Mesenchymal stem cell (in vitro differentiated cells and primary cell): ENCODE data around the gene COL4A2.
A peak's percentile ranks its signal among the peaks of the same experiment; 100 is the strongest.

Experiments
- DNase-seq: peaks from one replicate; pipeline ENCODE4 v3.0.0-alpha.2; 2013
- H2AFZ ChIP-seq: one replicate; pipeline ENCODE4 v1.6.1; 2013; ENCODE audit warnings: low read depth, mild to moderate bottlenecking, control low read depth, inconsistent platforms, low read length, moderate library complexity
- H2AK5ac ChIP-seq: 2 replicates; pipeline ENCODE4 v1.6.1; 2013; ENCODE audit warnings: low read length, moderate library complexity, mild to moderate bottlenecking, inconsistent platforms; ENCODE audit not compliant: severe bottlenecking
- H2BK120ac ChIP-seq: one replicate; pipeline ENCODE4 v1.6.1; 2013; ENCODE audit warnings: low read depth, mild to moderate bottlenecking, inconsistent platforms, low read length, moderate library complexity
- H2BK12ac ChIP-seq, 2 experiments: one replicate each; pipeline ENCODE4 v1.6.1; 2013; ENCODE audit warnings: inconsistent platforms in 2 of 2, low read length in 2 of 2, mild to moderate bottlenecking in 2 of 2, moderate library complexity in 2 of 2, control low read depth in 1 of 2
- H2BK15ac ChIP-seq: one replicate; pipeline ENCODE4 v1.6.1; 2013; ENCODE audit warnings: mild to moderate bottlenecking, low read depth, inconsistent platforms; ENCODE audit not compliant: poor library complexity, severe bottlenecking
- H2BK5ac ChIP-seq: 2 replicates; pipeline ENCODE4 v1.6.1; 2013; ENCODE audit warnings: low read depth, mild to moderate bottlenecking, low read length, control low read depth, inconsistent platforms; ENCODE audit not compliant: poor library complexity, severe bottlenecking
- H3K14ac ChIP-seq, 2 experiments: one replicate each; pipeline ENCODE4 v1.6.1; 2013; ENCODE audit warnings: inconsistent platforms in 2 of 2, low read length in 2 of 2, control low read depth in 1 of 2, mild to moderate bottlenecking in 1 of 2, moderate library complexity in 1 of 2
- H3K18ac ChIP-seq, 2 experiments: one replicate each; pipeline ENCODE4 v1.6.1; 2013; ENCODE audit warnings: inconsistent platforms in 2 of 2, low read length in 2 of 2, control low read depth in 1 of 2, low read depth in 1 of 2, mild to moderate bottlenecking in 1 of 2
- H3K23ac ChIP-seq, 2 experiments: one replicate each; pipeline ENCODE4 v1.6.1; 2013; ENCODE audit warnings: inconsistent platforms in 2 of 2, low read length in 2 of 2, mild to moderate bottlenecking in 2 of 2, moderate library complexity in 2 of 2, control low read depth in 1 of 2
- H3K27ac ChIP-seq: 2 replicates; pipeline ENCODE4 v1.5.1; 2013; ENCODE audit warnings: mild to moderate bottlenecking, moderate library complexity, low read length, control low read depth, inconsistent platforms; ENCODE audit not compliant: poor library complexity, severe bottlenecking
- H3K27me3 ChIP-seq, 2 experiments: 2 replicates each; pipeline versions ENCODE4 v1.6.1 to v1.7.0; 2013; ENCODE audit warnings: low read length in 2 of 2, mild to moderate bottlenecking in 2 of 2, moderate library complexity in 2 of 2, control low read depth in 1 of 2, inconsistent platforms in 1 of 2; ENCODE audit not compliant: control insufficient read depth in 1 of 2, insufficient read depth in 1 of 2
- H3K36me3 ChIP-seq, 2 experiments: 2 replicates each; pipeline versions ENCODE4 v1.6.1 to v1.7.0; 2013; ENCODE audit warnings: low read length in 2 of 2, control low read depth in 1 of 2, inconsistent platforms in 1 of 2, low read depth in 1 of 2, mild to moderate bottlenecking in 1 of 2; ENCODE audit not compliant: insufficient read depth in 2 of 2, control insufficient read depth in 1 of 2
- H3K4ac ChIP-seq, 2 experiments: one replicate each; pipeline ENCODE4 v1.6.1; 2013; ENCODE audit warnings: inconsistent platforms in 2 of 2, low read length in 2 of 2, mild to moderate bottlenecking in 2 of 2, moderate library complexity in 2 of 2, control low read depth in 1 of 2, low read depth in 1 of 2
- H3K4me1 ChIP-seq: 2 replicates; pipeline ENCODE4 v1.6.1; 2013; ENCODE audit warnings: low read depth, low read length, control low read depth; ENCODE audit not compliant: control insufficient read depth, insufficient read depth
- H3K4me2 ChIP-seq: 2 replicates; pipeline ENCODE4 v1.6.1; 2013; ENCODE audit warnings: low read length, mild to moderate bottlenecking, inconsistent platforms; ENCODE audit not compliant: poor library complexity, severe bottlenecking
- H3K4me3 ChIP-seq, 2 experiments: 2 replicates each; pipeline versions ENCODE4 v1.5.1 to v1.7.0; 2013; ENCODE audit warnings: low read length in 2 of 2, mild to moderate bottlenecking in 2 of 2, control low read depth in 1 of 2, low read depth in 1 of 2; ENCODE audit not compliant: insufficient read depth in 1 of 2
- H3K79me1 ChIP-seq: replicated peaks from 2 replicates; pipeline ENCODE4 v1.6.1; 2013; ENCODE audit warnings: mild to moderate bottlenecking, control low read depth, low read length, inconsistent platforms; ENCODE audit not compliant: poor library complexity, severe bottlenecking
- H3K9ac ChIP-seq: 2 replicates; pipeline ENCODE4 v1.7.0; 2013; ENCODE audit warnings: mild to moderate bottlenecking, low read length, moderate library complexity
- H3K9me3 ChIP-seq: 2 replicates; pipeline ENCODE4 v1.7.0; 2013; ENCODE audit warnings: mild to moderate bottlenecking, low read length; ENCODE audit not compliant: control insufficient read depth
- H4K8ac ChIP-seq: one replicate; pipeline ENCODE4 v1.6.1; 2013; ENCODE audit warnings: inconsistent platforms, mild to moderate bottlenecking, low read length, moderate library complexity
- H4K91ac ChIP-seq: one replicate; pipeline ENCODE4 v1.6.1; 2013; ENCODE audit warnings: mild to moderate bottlenecking, low read length, inconsistent platforms
- WGBS: methylation state at CpG from one replicate; pipeline ENCODE4 v1.1.7; 2013; ENCODE audit warnings: mixed read lengths; 5-methylcytosine and 5-hydroxymethylcytosine counted together

COL4A2 gene

DNA sequence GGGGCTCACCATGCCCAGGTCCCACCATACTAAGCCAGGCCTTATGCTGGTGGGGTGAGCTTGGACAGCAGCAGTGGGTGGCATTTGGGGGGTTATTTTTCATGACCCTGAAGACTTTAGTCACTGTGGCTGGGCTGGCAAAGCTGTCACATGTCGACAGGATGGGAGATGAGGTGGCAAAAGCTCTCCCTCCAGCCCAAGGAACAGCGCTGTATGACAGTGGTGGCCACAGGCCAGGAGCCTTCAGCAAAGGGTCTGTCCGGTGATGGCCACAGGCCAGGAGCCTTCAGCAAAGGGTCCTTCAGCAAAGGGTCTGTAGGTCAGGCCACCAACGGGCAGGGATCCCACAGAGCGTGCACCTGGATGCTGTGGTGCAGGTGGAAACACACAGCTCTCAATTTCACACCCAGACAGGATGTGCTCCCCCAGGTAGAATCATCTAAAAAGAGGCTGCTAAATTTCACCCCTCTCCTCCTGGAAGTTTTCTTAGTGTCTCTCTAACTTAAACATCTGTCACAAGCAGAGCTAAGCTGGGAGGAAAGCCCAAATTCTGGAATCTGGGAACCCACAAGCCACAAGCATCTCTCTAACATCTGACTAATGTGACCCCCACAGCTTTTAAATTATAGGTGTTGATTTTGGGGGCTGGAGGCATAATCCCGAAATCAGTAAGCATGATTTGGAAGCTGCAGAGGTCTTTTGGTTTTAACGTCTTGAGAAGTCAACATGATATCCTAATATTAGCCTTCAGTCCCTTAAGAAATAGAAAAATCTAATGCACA is 23.2 kb upstream of the COL4A2 start:
- Histone ChIP-seq H3K27ac (no peak overlapping the region), H2AK5ac (no peak overlapping the region), H3K36me3 (peaks cover 0 to 50% of the 10 kb centered on the region in 2 experiments), H3K79me1 (peaks cover 22% of the 10 kb centered on the region), H3K18ac (no peak overlapping the region), H2BK5ac (no peak overlapping the region), H3K9me3 (peaks cover 5% of the 10 kb centered on the region), H3K27me3 (peaks cover 0 to 4% of the 10 kb centered on the region in 2 experiments), H4K8ac (no peak overlapping the region), H2AFZ (no peak overlapping the region), H3K4me1 (peaks cover 10% of the 10 kb centered on the region), H4K91ac (no peak overlapping the region), H2BK15ac (no peak overlapping the region), H3K4me2 (no peak overlapping the region), H3K4ac (no peak overlapping the region), H2BK120ac (no peak overlapping the region), H2BK12ac (no peak overlapping the region), H3K9ac (no peak overlapping the region), H3K23ac (no peak overlapping the region), H3K4me3 (no peak overlapping the region), H3K14ac (peak overlapping the region in 1 of 2 experiments; percentile 5)
- no peak for DNase-seq
- WGBS = 97% methylated on average over 5 of the region's 7 CpGs

DNA sequence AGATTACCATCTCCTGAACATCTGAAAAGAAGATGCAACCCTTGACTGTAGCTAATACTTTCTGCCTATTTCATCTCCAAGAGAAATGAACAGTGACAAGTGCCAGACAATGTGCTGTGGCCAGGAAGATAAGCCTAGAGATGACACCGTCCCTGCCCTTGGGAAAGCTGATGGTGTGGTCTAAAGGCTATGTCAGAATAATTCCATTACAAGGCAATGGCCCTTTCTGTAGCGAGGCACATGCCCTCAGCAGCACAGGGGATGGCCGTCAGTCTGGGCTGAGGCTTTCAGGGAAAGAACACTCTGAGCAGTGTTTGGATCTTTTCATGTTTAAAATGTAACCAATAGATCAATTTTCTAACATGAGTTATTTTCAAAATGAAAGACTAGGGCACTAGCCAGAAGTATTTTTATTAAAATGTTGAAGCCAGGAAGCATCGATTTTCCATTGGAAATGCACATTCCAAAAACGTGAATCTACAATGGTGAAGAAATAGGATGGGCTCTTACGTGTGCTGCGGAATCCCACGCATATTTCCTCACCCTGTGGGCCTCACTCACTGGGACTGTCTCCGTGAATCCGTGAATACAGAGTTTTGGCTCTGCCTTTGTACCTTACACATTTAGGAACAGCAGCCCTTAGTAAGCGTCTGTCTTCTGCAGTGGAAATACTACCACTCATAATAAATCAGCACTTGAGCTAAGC is 22.2 kb upstream of the COL4A2 start:
- peaks cover 23% of the 10 kb centered on the region for H3K79me1 ChIP-seq
- no peak overlapping the region for H3K14ac ChIP-seq
- H2BK5ac ChIP-seq = no peak overlapping the region
- no peak overlapping the region for H2BK12ac ChIP-seq
- H3K23ac ChIP-seq = no peak overlapping the region
- no peak for DNase-seq
- peaks cover 10% of the 10 kb centered on the region for H3K4me1 ChIP-seq
- H3K4me2 ChIP-seq = no peak overlapping the region
- H2BK15ac ChIP-seq = no peak overlapping the region
- peak overlapping the region in 1 of 2 experiments; percentile 15 for H3K4me3 ChIP-seq
- no peak overlapping the region for H3K18ac ChIP-seq
- no peak overlapping the region for H3K9ac ChIP-seq
- WGBS = 98% methylated on average over 10 of the region's 11 CpGs
- H2BK120ac ChIP-seq = no peak overlapping the region
- H3K27me3 ChIP-seq = peaks cover 0 to 4% of the 10 kb centered on the region in 2 experiments
- H2AK5ac ChIP-seq = no peak overlapping the region
- H3K27ac ChIP-seq = no peak overlapping the region
- H4K8ac ChIP-seq = no peak overlapping the region
- peaks cover 5% of the 10 kb centered on the region for H3K9me3 ChIP-seq
- no peak overlapping the region for H3K4ac ChIP-seq
- no peak overlapping the region for H4K91ac ChIP-seq
- H3K36me3 ChIP-seq = peaks cover 0 to 59% of the 10 kb centered on the region in 2 experiments
- H2AFZ ChIP-seq = no peak overlapping the region

- H3K4me3 ChIP-seq = no peak overlapping the region
- H2BK120ac ChIP-seq = no peak overlapping the region
- H3K27ac ChIP-seq = no peak overlapping the region
- H2AFZ ChIP-seq = no peak overlapping the region
- peaks cover 14% of the 10 kb centered on the region for H3K4me1 ChIP-seq
- H2BK12ac ChIP-seq = no peak overlapping the region
- no peak overlapping the region for H2BK5ac ChIP-seq
- H4K91ac ChIP-seq = peak overlapping the region; percentile 15
- peaks cover 0 to under 1% of the 10 kb centered on the region in 2 experiments for H3K27me3 ChIP-seq
- WGBS = 92% methylated on average over 14 of the region's 14 CpGs
- DNase-seq = no peak
- no peak overlapping the region for H2AK5ac ChIP-seq
- no peak overlapping the region for H3K9ac ChIP-seq
- no peak overlapping the region for H2BK15ac ChIP-seq
- no peak overlapping the region for H3K23ac ChIP-seq
- no peak overlapping the region for H3K4ac ChIP-seq
- peaks cover 26% of the 10 kb centered on the region for H3K79me1 ChIP-seq
- no peak overlapping the region for H3K14ac ChIP-seq
- H3K4me2 ChIP-seq = no peak overlapping the region
- peak overlapping the region in 1 of 2 experiments; percentile 33 for H3K18ac ChIP-seq
- H4K8ac ChIP-seq = peak overlapping the region; percentile 61
- peaks cover 0 to 68% of the 10 kb centered on the region in 2 experiments for H3K36me3 ChIP-seq
- peaks cover 5% of the 10 kb centered on the region for H3K9me3 ChIP-seq
These were observed 20.9 kb upstream of the COL4A2 start for GRCh38 chr13:110285991-110286832.
